HepG2 (cell line): ENCODE data around the gene SSNA1. TPM values are rescaled to one million over a fixed set of nuclear protein-coding genes. Genes with fewer than 3 reads are reported as not detected.
A peak's percentile ranks its signal among the peaks of the same experiment; 100 is the strongest.

ENCODE experiments used
- ATF4 ChIP-seq, 2 experiments: fragments of 450-650 bp in 1 of 2; sonication (generic) in 1 of 2; formaldehyde crosslinking; IDR thresholded peaks; 2 replicates each; pipeline versions ENCODE4 v1.5.0 to v1.8.0; 2020 to 2022; ENCODE audit warnings: mild to moderate bottlenecking in 1 of 2, missing genetic modification reagents in 1 of 2
- CHD4 ChIP-seq: fragments of 200-600 bp; sonication (generic); IDR thresholded peaks from 2 replicates; pipeline ENCODE4 v1.7.0; 2017; ENCODE audit warnings: mild to moderate bottlenecking, low read length, borderline replicate concordance
- CREM ChIP-seq, 2 experiments: sonication (generic) in 1 of 2; formaldehyde crosslinking in 1 of 2; IDR thresholded peaks; 2 replicates each; pipeline versions ENCODE4 v1.4.0 to v1.6.1; 2016 to 2020; ENCODE audit warnings: antibody characterized with exemption in 1 of 2, mild to moderate bottlenecking in 1 of 2, missing genetic modification reagents in 1 of 2
- EED ChIP-seq: sonication (generic); formaldehyde crosslinking; IDR thresholded peaks from 2 replicates; pipeline ENCODE4 v1.5.0; 2020; ENCODE audit warnings: mild to moderate bottlenecking, missing genetic modification reagents
- EP300 ChIP-seq, 3 experiments: sonication (generic) in 1 of 3; formaldehyde crosslinking in 1 of 3; IDR thresholded peaks; 2 replicates each; pipeline versions ENCODE4 v1.5.1 to v1.6.1; 2011 to 2020; ENCODE audit warnings: low read depth in 2 of 3, low read length in 2 of 3, borderline replicate concordance in 1 of 3, improper control_type of control experiment in 1 of 3, mild to moderate bottlenecking in 1 of 3, missing genetic modification reagents in 1 of 3, moderate library complexity in 1 of 3
- ETV6 ChIP-seq: sonication (generic); formaldehyde crosslinking; conservative IDR thresholded peaks from 2 replicates; pipeline ENCODE4 v1.4.0; 2020; ENCODE audit warnings: missing genetic modification reagents
- GZF1 ChIP-seq: sonication (generic); formaldehyde crosslinking; IDR thresholded peaks from 2 replicates; pipeline ENCODE4 v1.5.1; 2020; ENCODE audit warnings: mild to moderate bottlenecking, missing genetic modification reagents
- HNRNPL ChIP-seq: fragments of 200-400 bp; formaldehyde crosslinking; IDR thresholded peaks from 2 replicates; pipeline ENCODE4 v1.6.1; 2017; ENCODE audit warnings: mild to moderate bottlenecking, low read depth, low read length
- KMT2B ChIP-seq: IDR thresholded peaks from 2 replicates; pipeline ENCODE4 v1.6.1; 2016; ENCODE audit warnings: missing genetic modification reagents, missing compliant biosample characterization
- POLR2AphosphoS2 ChIP-seq: IDR thresholded peaks from 2 replicates; pipeline ENCODE4 v1.6.1; 2011; ENCODE audit warnings: low read depth, low read length, improper control_type of control experiment
- RXRA ChIP-seq: sonication (generic); formaldehyde crosslinking; IDR thresholded peaks from 2 replicates; pipeline ENCODE4 v1.5.1; 2020; ENCODE audit warnings: missing genetic modification reagents
- SMARCC2 ChIP-seq: fragments of 450-650 bp; IDR thresholded peaks from 2 replicates; pipeline ENCODE4 v1.6.1; 2017; ENCODE audit warnings: antibody characterized with exemption, mild to moderate bottlenecking
- SNRNP70 ChIP-seq: fragments of 200-400 bp; formaldehyde crosslinking; IDR thresholded peaks from 2 replicates; pipeline ENCODE4 v1.6.1; 2017; ENCODE audit warnings: mild to moderate bottlenecking, low read depth, low read length, moderate library complexity
- TARDBP ChIP-seq: sonication (generic); formaldehyde crosslinking; IDR thresholded peaks from 2 replicates; pipeline ENCODE4 v1.8.0; 2022; ENCODE audit warnings: mild to moderate bottlenecking, missing genetic modification reagents
- TRIM24 ChIP-seq: sonication (generic); formaldehyde crosslinking; IDR thresholded peaks from 2 replicates; pipeline ENCODE4 v1.8.0; 2022; ENCODE audit warnings: mild to moderate bottlenecking, missing genetic modification reagents
- YEATS4 ChIP-seq: sonication (generic); formaldehyde crosslinking; IDR thresholded peaks from 2 replicates; pipeline ENCODE4 v1.4.0; 2020; ENCODE audit warnings: missing genetic modification reagents, borderline replicate concordance
- ZFP37 ChIP-seq: sonication (generic); formaldehyde crosslinking; IDR thresholded peaks from 2 replicates; pipeline ENCODE4 v1.4.0; 2020; ENCODE audit warnings: missing genetic modification reagents, borderline replicate concordance
- ZNF160 ChIP-seq: sonication (generic); formaldehyde crosslinking; IDR thresholded peaks from 2 replicates; pipeline ENCODE4 v1.8.0; 2022; ENCODE audit warnings: mild to moderate bottlenecking, inconsistent platforms, missing genetic modification reagents
- ZNF280B ChIP-seq: sonication (generic); formaldehyde crosslinking; IDR thresholded peaks from 2 replicates; pipeline ENCODE4 v1.5.0; 2020; ENCODE audit warnings: missing genetic modification reagents, mild to moderate bottlenecking, borderline replicate concordance
- ZNF414 ChIP-seq: sonication (generic); formaldehyde crosslinking; IDR thresholded peaks from 2 replicates; pipeline ENCODE4 v1.5.0; 2020; ENCODE audit warnings: missing genetic modification reagents
- ZNF468 ChIP-seq: sonication (generic); formaldehyde crosslinking; IDR thresholded peaks from 2 replicates; pipeline ENCODE4 v1.8.0; 2022; ENCODE audit warnings: mild to moderate bottlenecking, moderate library complexity, missing genetic modification reagents
- ZNF563 ChIP-seq: sonication (generic); formaldehyde crosslinking; IDR thresholded peaks from 2 replicates; pipeline ENCODE4 v1.8.0; 2022; ENCODE audit warnings: mild to moderate bottlenecking, moderate library complexity, missing genetic modification reagents
- ZNF772 ChIP-seq: sonication (generic); formaldehyde crosslinking; IDR thresholded peaks from 2 replicates; pipeline ENCODE4 v1.5.0; 2020; ENCODE audit warnings: mild to moderate bottlenecking, missing genetic modification reagents
- ZNF788 ChIP-seq: sonication (generic); formaldehyde crosslinking; IDR thresholded peaks from 2 replicates; pipeline ENCODE4 v1.5.0; 2020; ENCODE audit warnings: mild to moderate bottlenecking, missing genetic modification reagents, borderline replicate concordance
- polyA plus RNA-seq, 8 experiments: library from polyadenylated mRNA; depleted of rRNA in 3 of 8; stranded (reverse) in 7 of 8; unstranded in 1 of 8; fragments of >200 nt; fragmentation: Illumina TruSeq in 4 of 8; extraction: Trizol in 4 of 8; gene quantifications; 2 replicates each; pipeline versions ENCODE4 v1.2.1 to v1.2.3, GENCODE V29; 2011 to 2016; ENCODE audit warnings: low read depth in 4 of 8, missing spikeins in 1 of 8, mixed read lengths in 1 of 8; ENCODE audit not compliant: insufficient read depth in 1 of 8
- total RNA-seq, 5 experiments: library from RNA; depleted of rRNA; stranded (reverse); fragments of >200 nt; fragmentation: Illumina TruSeq; extraction: Trizol; gene quantifications; 2 replicates each; pipeline ENCODE4 v1.2.3, GENCODE V29; 2016; ENCODE audit warnings: low read depth in 1 of 5
- TF ChIP-seq, protein P1 (sequence below): sonication (generic); formaldehyde crosslinking; IDR thresholded peaks from 2 replicates; pipeline ENCODE4 v1.4.0; 2020; ENCODE audit warnings: mild to moderate bottlenecking, missing genetic modification reagents

SSNA1 gene
- total and polyA plus RNA-seq, 2 of the 13 experiments (the other 11 are each of a cell fraction or from before 2014, with no cell fraction given): 35.9 to 49.4 TPM

DNA sequence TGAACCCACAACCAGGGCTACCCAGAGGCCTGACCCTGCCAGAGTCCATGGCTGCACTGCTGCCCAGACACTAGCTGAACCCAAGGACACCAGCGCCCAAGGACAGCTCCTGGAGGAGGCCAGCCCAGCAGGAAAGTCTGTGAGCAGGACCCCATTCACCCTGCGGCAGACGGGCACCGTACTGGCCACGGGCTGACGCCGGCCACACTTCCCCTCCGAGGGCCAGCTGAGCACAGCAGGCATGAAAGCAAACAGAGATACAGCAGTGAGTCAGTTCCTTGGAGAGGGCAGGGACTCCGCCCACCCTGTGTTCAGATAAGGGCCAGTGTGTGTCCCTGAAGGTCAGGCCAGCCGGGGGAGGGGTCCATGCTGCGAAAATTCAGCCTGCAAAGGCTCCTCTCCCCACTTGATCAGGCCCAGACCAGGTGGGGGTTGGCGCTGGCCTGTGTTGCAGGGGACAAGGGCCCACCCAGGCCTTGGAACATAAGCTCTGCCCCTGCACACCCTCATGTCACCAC is 30.3 kb downstream of the SSNA1 start (continued):
- TF ChIP-seq RXRA (CRISPR knock-in tag) (peak; percentile 80; the same call in 1 of the 2 replicates), ZNF160 (0 out of 2 replicates have a peak, but pooled peaks have one; percentile 17), SNRNP70 (no peak), KMT2B (CRISPR knock-in tag) (no peak), SMARCC2 (no peak), ETV6 (CRISPR knock-in tag) (no peak), ZNF772 (CRISPR knock-in tag) (no peak), POLR2AphosphoS2 (no peak), EP300 (IDR thresholded peaks at IDR 0.05; ENCODE audit: low read depth in 2 of 2, low read length in 2 of 2) (0 out of 4 replicates have a peak, but pooled peaks of 1 of the 2 experiments have one; percentile 23), EP300 (CRISPR knock-in tag; IDR thresholded peaks at IDR 0.05; ENCODE audit: borderline replicate concordance) (peak; percentile 45; the same call in 1 of the 2 replicates), ZFP37 (CRISPR knock-in tag) (peak; percentile 70; the same call in 1 of the 2 replicates), ZNF414 (CRISPR knock-in tag) (no peak), TRIM24 (no peak), CHD4 (no peak), ZNF468 (CRISPR knock-in tag) (no peak), ZNF788 (CRISPR knock-in tag) (0 out of 2 replicates have a peak, but pooled peaks have one; percentile 9), ZNF563 (CRISPR knock-in tag) (no peak), TARDBP (0 out of 2 replicates have a peak, but pooled peaks have one; percentile 33), EED (CRISPR knock-in tag) (no peak), ATF4 (CRISPR knock-in tag; IDR thresholded peaks at IDR 0.05) (0 out of 4 replicates have a peak, but pooled peaks of 1 of the 2 experiments have one; percentile 13), HNRNPL (peak; percentile 95), CREM (IDR thresholded peaks at IDR 0.05) (no peak), CREM (CRISPR knock-in tag; IDR thresholded peaks at IDR 0.05) (no peak), ZNF280B (CRISPR knock-in tag) (peak; percentile 87; the same call in 1 of the 2 replicates), YEATS4 (CRISPR knock-in tag) (no peak), GZF1 (no peak)
- TF ChIP-seq, protein P1, sequence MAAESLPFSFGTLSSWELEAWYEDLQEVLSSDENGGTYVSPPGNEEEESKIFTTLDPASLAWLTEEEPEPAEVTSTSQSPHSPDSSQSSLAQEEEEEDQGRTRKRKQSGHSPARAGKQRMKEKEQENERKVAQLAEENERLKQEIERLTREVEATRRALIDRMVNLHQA (CRISPR knock-in tag): no peak
